ENCODE measurements around the gene PHACTR4. TPM values are rescaled to one million over a fixed set of nuclear protein-coding genes. Genes with fewer than 3 reads are reported as not detected.
"Not testable (repeated sequence)": the region's sequence is repeated elsewhere in the genome, so short reads cannot be mapped to it uniquely, and the experiment has no call there.

The PHACTR4 gene
- total RNA-seq, 1 donor from 2014 or later = 30.5 TPM

GRCh38 chr1:28456078-28456477 is 86.5 kb downstream of the PHACTR4 start:
- H3K36me3 Mint-ChIP-seq (ENCODE audit: low read depth) = peaks cover 20% of the 10 kb centered on the region
- no peaks in the 10 kb centered on the region for H3K27me3 Mint-ChIP-seq
- H3K4me3 Mint-ChIP-seq = peak overlapping the region; percentile 14
- intact Hi-C loops (cut with micrococcal nuclease) = no loop called here
- H3K27ac Mint-ChIP-seq = peak overlapping the region; percentile 79
- DNase-seq = peak; percentile 71
- peaks cover 23% of the 10 kb centered on the region for H3K4me1 Mint-ChIP-seq
- no peaks in the 10 kb centered on the region for H3K9me3 Mint-ChIP-seq

- Mint-ChIP-seq H3K27me3 (no peaks in the 10 kb centered on the region), H3K4me1 (peaks cover 21% of the 10 kb centered on the region), H3K27ac (no peak overlapping the region), H3K4me3 (no peak overlapping the region), H3K9me3 (no peaks in the 10 kb centered on the region), H3K36me3 (ENCODE audit: low read depth) (peaks cover 24% of the 10 kb centered on the region)
- intact Hi-C loops (cut with micrococcal nuclease) = no loop called here
- DNase-seq = no peak
Measured at GRCh38 chr1:28457678-28458077, 88.1 kb downstream of the PHACTR4 start.

GRCh38 chr1:28458237-28459228 is 89.0 kb downstream of the PHACTR4 start:
- Mint-ChIP-seq H3K4me1 (peaks cover 21% of the 10 kb centered on the region), H3K27me3 (no peaks in the 10 kb centered on the region), H3K4me3 (no peak overlapping the region), H3K36me3 (ENCODE audit: low read depth) (peaks cover 26% of the 10 kb centered on the region), H3K9me3 (no peaks in the 10 kb centered on the region), H3K27ac (peak overlapping the region; percentile 6)
- no peak for DNase-seq
- intact Hi-C loops (cut with micrococcal nuclease) = no loop called here

- intact Hi-C loops (cut with micrococcal nuclease) = no loop called here
- peaks cover 3% of the 10 kb centered on the region for H3K4me1 Mint-ChIP-seq
- no peaks in the 10 kb centered on the region for H3K9me3 Mint-ChIP-seq
- no peak for DNase-seq
- peaks cover 30% of the 10 kb centered on the region for H3K36me3 Mint-ChIP-seq (ENCODE audit: low read depth)
- no peaks in the 10 kb centered on the region for H3K27me3 Mint-ChIP-seq
- H3K4me3 Mint-ChIP-seq = no peak overlapping the region
- peak overlapping the region; percentile 31 for H3K27ac Mint-ChIP-seq
Measured at GRCh38 chr1:28466226-28466778, 96.8 kb downstream of the PHACTR4 start.

GRCh38 chr1:28470146-28470545 is 100.6 kb downstream of the PHACTR4 start:
- H3K27ac Mint-ChIP-seq = no peak overlapping the region
- no peak for DNase-seq
- intact Hi-C loops (cut with micrococcal nuclease) = no loop called here

GRCh38 chr1:28479497-28479896 is 110.0 kb downstream of the PHACTR4 start:
- intact Hi-C loops (cut with micrococcal nuclease); H3K9me3 Mint-ChIP-seq; DNase-seq; H3K27ac Mint-ChIP-seq; H3K4me1 Mint-ChIP-seq; H3K27me3 Mint-ChIP-seq; H3K4me3 Mint-ChIP-seq: not testable (repeated sequence)
- H3K36me3 Mint-ChIP-seq (ENCODE audit: low read depth) = peaks cover 39% of the 10 kb centered on the region

More at GRCh38 chr1:28470146-28470545, 100.6 kb downstream of the PHACTR4 start:
- H3K27me3 Mint-ChIP-seq = no peaks in the 10 kb centered on the region
- H3K4me3 Mint-ChIP-seq = no peak overlapping the region
- peaks cover 22% of the 10 kb centered on the region for H3K36me3 Mint-ChIP-seq (ENCODE audit: low read depth)
- peaks cover 4% of the 10 kb centered on the region for H3K4me1 Mint-ChIP-seq
- H3K9me3 Mint-ChIP-seq = no peaks in the 10 kb centered on the region

GRCh38 chr1:28480308-28480707 is 110.8 kb downstream of the PHACTR4 start:
- DNase-seq = no peak
- intact Hi-C loops (cut with micrococcal nuclease) = no loop called here
- Mint-ChIP-seq H3K4me1 (no peaks in the 10 kb centered on the region), H3K9me3 (no peaks in the 10 kb centered on the region), H3K36me3 (ENCODE audit: low read depth) (peaks cover 42% of the 10 kb centered on the region), H3K27me3 (no peaks in the 10 kb centered on the region), H3K4me3 (no peak overlapping the region), H3K27ac (no peak overlapping the region)

- H3K4me1 Mint-ChIP-seq = no peaks in the 10 kb centered on the region
Measured at GRCh38 chr1:28482138-28482537, 112.6 kb downstream of the PHACTR4 start.

GRCh38 chr1:28482702-28483101 is 113.2 kb downstream of the PHACTR4 start:
- H3K36me3 Mint-ChIP-seq (ENCODE audit: low read depth) = peaks cover 29% of the 10 kb centered on the region
- intact Hi-C loops (cut with micrococcal nuclease) = no loop called here
- no peaks in the 10 kb centered on the region for H3K9me3 Mint-ChIP-seq
- H3K4me1 Mint-ChIP-seq = no peaks in the 10 kb centered on the region
- no peak overlapping the region for H3K27ac Mint-ChIP-seq
- no peak overlapping the region for H3K4me3 Mint-ChIP-seq
- no peaks in the 10 kb centered on the region for H3K27me3 Mint-ChIP-seq
- no peak for DNase-seq

More at GRCh38 chr1:28482138-28482537, 112.6 kb downstream of the PHACTR4 start:
- no peak for DNase-seq
- intact Hi-C loops (cut with micrococcal nuclease) = no loop called here
- Mint-ChIP-seq H3K27me3 (no peaks in the 10 kb centered on the region), H3K9me3 (no peaks in the 10 kb centered on the region), H3K36me3 (ENCODE audit: low read depth) (peaks cover 32% of the 10 kb centered on the region), H3K4me3 (no peak overlapping the region), H3K27ac (no peak overlapping the region)

GRCh38 chr1:28494737-28495136 is 125.2 kb downstream of the PHACTR4 start:
- Mint-ChIP-seq H3K27ac (peak overlapping the region; percentile 31), H3K4me3 (no peak overlapping the region)

GRCh38 chr1:28499553-28499952 is 130.0 kb downstream of the PHACTR4 start:
- Mint-ChIP-seq H3K4me3 (no peak overlapping the region), H3K27me3 (no peaks in the 10 kb centered on the region), H3K27ac (no peak overlapping the region), H3K9me3 (no peaks in the 10 kb centered on the region), H3K36me3 (ENCODE audit: low read depth) (peaks cover 14% of the 10 kb centered on the region), H3K4me1 (peaks cover 9% of the 10 kb centered on the region)
- no peak for DNase-seq
- intact Hi-C loops (cut with micrococcal nuclease) = no loop called here

More at GRCh38 chr1:28494737-28495136, 125.2 kb downstream of the PHACTR4 start:
- Mint-ChIP-seq H3K9me3 (no peaks in the 10 kb centered on the region), H3K36me3 (ENCODE audit: low read depth) (peaks cover 24% of the 10 kb centered on the region), H3K4me1 (peaks cover 6% of the 10 kb centered on the region), H3K27me3 (no peaks in the 10 kb centered on the region)
- intact Hi-C loops (cut with micrococcal nuclease) = loop anchor here (5.0 kb wide), 1 partner anchor 87 kb away; no protein-coding TSS in a partner anchor
- DNase-seq = no peak

GRCh38 chr1:28501925-28502324 is 132.4 kb downstream of the PHACTR4 start:
- Mint-ChIP-seq H3K9me3 (no peaks in the 10 kb centered on the region), H3K36me3 (ENCODE audit: low read depth) (peaks cover 18% of the 10 kb centered on the region), H3K4me3 (no peak overlapping the region), H3K27ac (no peak overlapping the region), H3K27me3 (no peaks in the 10 kb centered on the region), H3K4me1 (peaks cover 8% of the 10 kb centered on the region)
- intact Hi-C loops (cut with micrococcal nuclease) = no loop called here
- DNase-seq = no peak

GRCh38 chr1:28503117-28503516 is 133.6 kb downstream of the PHACTR4 start:
- no peak overlapping the region for H3K4me3 Mint-ChIP-seq
- DNase-seq = no peak
- no peaks in the 10 kb centered on the region for H3K9me3 Mint-ChIP-seq
- H3K4me1 Mint-ChIP-seq = peaks cover 8% of the 10 kb centered on the region
- H3K36me3 Mint-ChIP-seq (ENCODE audit: low read depth) = peaks cover 28% of the 10 kb centered on the region
- H3K27ac Mint-ChIP-seq = no peak overlapping the region
- H3K27me3 Mint-ChIP-seq = no peaks in the 10 kb centered on the region
- intact Hi-C loops (cut with micrococcal nuclease) = no loop called here
